ENCODE results near the gene ZNF41.

Gene ZNF41

GRCh38 chrX:47467106-47467505 lies 15.9 kb downstream of the ZNF41 start:
- DNase-seq (ENCODE audit: low read depth), result no peak
- no peak for TF ChIP-seq CTCF (IDR thresholded peaks at IDR 0.05; ENCODE audit: control insufficient read depth, extremely low read depth, insufficient read depth)

DNA sequence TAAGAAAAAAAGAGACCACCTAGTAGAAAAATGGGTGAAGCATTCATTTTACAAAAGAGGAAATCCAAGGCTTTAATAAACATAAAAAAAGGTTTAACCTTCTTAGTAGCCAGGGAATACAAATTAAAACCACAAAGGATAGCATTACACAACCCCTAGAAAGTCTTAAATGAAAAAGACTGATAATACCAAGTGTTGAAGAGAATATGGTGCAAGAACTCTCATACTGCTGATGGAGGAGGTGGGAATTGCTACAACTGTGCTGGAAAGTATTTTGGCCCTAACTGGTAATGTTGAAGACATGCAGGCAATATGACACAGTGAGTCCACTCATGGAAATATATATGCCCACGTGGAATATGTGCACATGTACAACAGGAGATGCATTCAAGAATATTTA lies 22.5 kb downstream of the ZNF41 start:
- TF ChIP-seq CTCF (IDR thresholded peaks at IDR 0.05; ENCODE audit: control insufficient read depth, extremely low read depth, insufficient read depth), result no peak

More at GRCh38 chrX:47467106-47467505, 15.9 kb downstream of the ZNF41 start:
- no peak overlapping the region for H3K4me3 ChIP-seq (ENCODE audit: low read depth, low read length)

GRCh38 chrX:47458528-47458927 lies 24.5 kb downstream of the ZNF41 start:
- DNase-seq (ENCODE audit: low read depth), result no peak
- H3K4me3 ChIP-seq (ENCODE audit: low read depth, low read length), result no peak overlapping the region
- TF ChIP-seq CTCF (IDR thresholded peaks at IDR 0.05; ENCODE audit: control insufficient read depth, extremely low read depth, insufficient read depth), result no peak

More for the DNA sequence above, 22.5 kb downstream of the ZNF41 start:
- H3K4me3 ChIP-seq (ENCODE audit: low read depth, low read length), result no peak overlapping the region
- DNase-seq (ENCODE audit: low read depth), result no peak

GRCh38 chrX:47456080-47456479 lies 26.9 kb downstream of the ZNF41 start:
- no peak overlapping the region for H3K4me3 ChIP-seq (ENCODE audit: low read depth, low read length)
- DNase-seq (ENCODE audit: low read depth), result no peak
- TF ChIP-seq CTCF (IDR thresholded peaks at IDR 0.05; ENCODE audit: control insufficient read depth, extremely low read depth, insufficient read depth), result no peak

GRCh38 chrX:47452112-47452511 lies 30.9 kb downstream of the ZNF41 start:
- DNase-seq (ENCODE audit: low read depth), result no peak

GRCh38 chrX:47448165-47448806 lies 34.7 kb downstream of the ZNF41 start:
- TF ChIP-seq CTCF (IDR thresholded peaks at IDR 0.05; ENCODE audit: control insufficient read depth, extremely low read depth, insufficient read depth), result no peak

More at GRCh38 chrX:47452112-47452511, 30.9 kb downstream of the ZNF41 start:
- no peak for TF ChIP-seq CTCF (IDR thresholded peaks at IDR 0.05; ENCODE audit: control insufficient read depth, extremely low read depth, insufficient read depth)
- no peak overlapping the region for H3K4me3 ChIP-seq (ENCODE audit: low read depth, low read length)

GRCh38 chrX:47447607-47448006 lies 35.4 kb downstream of the ZNF41 start:
- no peak for TF ChIP-seq CTCF (IDR thresholded peaks at IDR 0.05; ENCODE audit: control insufficient read depth, extremely low read depth, insufficient read depth)
- no peak overlapping the region for H3K4me3 ChIP-seq (ENCODE audit: low read depth, low read length)
- no peak for DNase-seq (ENCODE audit: low read depth)

More at GRCh38 chrX:47448165-47448806, 34.7 kb downstream of the ZNF41 start:
- no peak overlapping the region for H3K4me3 ChIP-seq (ENCODE audit: low read depth, low read length)
- DNase-seq (ENCODE audit: low read depth), result no peak

All from LNCaP clone FGC (cell line).